Natural killer cell (primary cell): Measurements from ENCODE around the gene MYH10. TPM values are rescaled to one million over a fixed set of nuclear protein-coding genes. Genes with fewer than 3 reads are reported as not detected.

Experiments used
- ATAC-seq, 3 donors: fragments of 150-1000 bp in 2 of 3; fragments of 200-7000 bp in 1 of 3; cut with Tn5 transposase; 1 replicate in 1 of 3; 2 replicates in 2 of 3; pipeline ENCODE4 v1.10.0; 2021; ENCODE audit warnings: mild to moderate bottlenecking in 2 of 3, moderate library complexity in 2 of 3
- DNase-seq, 2 donors: peaks; one replicate each; pipeline versions ENCODE4 v3.0.0 to v3.0.0-alpha.2; 2013 to 2021; ENCODE audit warnings: mixed read lengths in 1 of 2
- H3K27ac ChIP-seq: one replicate; pipeline ENCODE4 v1.5.1; 2013; ENCODE audit warnings: mild to moderate bottlenecking, low read length
- H3K27me3 ChIP-seq: one replicate; pipeline ENCODE4 v1.6.1; 2013; ENCODE audit warnings: low read length; ENCODE audit not compliant: control insufficient read depth, insufficient read depth
- H3K36me3 ChIP-seq: one replicate; pipeline ENCODE4 v1.6.1; 2013; ENCODE audit warnings: low read length; ENCODE audit not compliant: control insufficient read depth, insufficient read depth
- H3K4me1 ChIP-seq: one replicate; pipeline ENCODE4 v1.6.1; 2013; ENCODE audit warnings: low read length; ENCODE audit not compliant: control insufficient read depth, insufficient read depth
- H3K4me3 ChIP-seq: one replicate; pipeline ENCODE4 v1.5.1; 2013; ENCODE audit warnings: low read length
- H3K9me3 ChIP-seq: one replicate; pipeline ENCODE4 v1.6.1; 2013; ENCODE audit warnings: low read length; ENCODE audit not compliant: control insufficient read depth, insufficient read depth
- H3K27ac Mint-ChIP-seq, 2 donors: one replicate each; pipeline ENCODE4 v1.8.0; 2022; ENCODE audit warnings: mild to moderate bottlenecking in 2 of 2, mixed read lengths in 2 of 2, moderate library complexity in 1 of 2
- H3K27me3 Mint-ChIP-seq, 2 donors: one replicate each; pipeline ENCODE4 v1.8.0; 2022; ENCODE audit warnings: low read depth in 2 of 2, mixed read lengths in 2 of 2
- H3K36me3 Mint-ChIP-seq: one replicate; pipeline ENCODE4 v1.8.0; 2022; ENCODE audit warnings: mixed read lengths
- H3K4me1 Mint-ChIP-seq, 2 donors: one replicate each; pipeline ENCODE4 v1.8.0; 2022; ENCODE audit warnings: mixed read lengths in 2 of 2
- H3K4me3 Mint-ChIP-seq: one replicate; pipeline ENCODE4 v1.8.0; 2022; ENCODE audit warnings: mild to moderate bottlenecking, moderate library complexity, mixed read lengths
- H3K9me3 Mint-ChIP-seq, 2 donors: one replicate each; pipeline ENCODE4 v1.8.0; 2022; ENCODE audit warnings: mixed read lengths in 2 of 2
- CTCF ChIP-seq: fragments of 200-600 bp; IDR thresholded peaks from one replicate; pipeline ENCODE4 v1.8.0; 2022; ENCODE audit warnings: antibody characterized with exemption
- WGBS: methylation state at CpG from one replicate; pipeline ENCODE4 v1.1.7; 2013; ENCODE audit warnings: missing lambda C conversion rate; ENCODE audit not compliant: insufficient coverage; 5-methylcytosine and 5-hydroxymethylcytosine counted together
- intact Hi-C: fragments of 100-400 bp; cut with micrococcal nuclease; formaldehyde crosslinking; loops from one replicate; pipeline ENCODE4 v1.14.2; 2022
- total RNA-seq, 4 donors: library from RNA; stranded (reverse); fragments of 120-200 nt in 1 of 4; gene quantifications; one replicate each; pipeline versions ENCODE4 v1.2.3 to v1.2.4, GENCODE V29; 2013 to 2022

MYH10 gene
- total RNA-seq, 3 donors from 2014 or later (not counting 1 experiment from before 2014, with no cell fraction given) = 0.28 to 1.5 (median 1.0) TPM

GRCh38 chr17:8670421-8670820, 39.9 kb upstream of the MYH10 start:
- H3K27ac Mint-ChIP-seq = no peak overlapping the region
- no peaks in the 10 kb centered on the region for H3K36me3 Mint-ChIP-seq
- Histone ChIP-seq H3K36me3 (no peaks in the 10 kb centered on the region), H3K27me3 (no peaks in the 10 kb centered on the region), H3K4me1 (no peaks in the 10 kb centered on the region), H3K4me3 (no peak overlapping the region), H3K9me3 (no peaks in the 10 kb centered on the region), H3K27ac (no peak overlapping the region)
- no peaks in the 10 kb centered on the region for H3K4me1 Mint-ChIP-seq
- DNase-seq (no peak), ATAC-seq (no peak)
- peaks cover 3 to 5% of the 10 kb centered on the region in 2 donors for H3K27me3 Mint-ChIP-seq
- H3K4me3 Mint-ChIP-seq = no peak overlapping the region
- H3K9me3 Mint-ChIP-seq = no peaks in the 10 kb centered on the region
- 73% methylated on average over 4 of the region's 4 CpGs for WGBS
- intact Hi-C loops = no loop called here
- TF ChIP-seq CTCF = no peak

DNA sequence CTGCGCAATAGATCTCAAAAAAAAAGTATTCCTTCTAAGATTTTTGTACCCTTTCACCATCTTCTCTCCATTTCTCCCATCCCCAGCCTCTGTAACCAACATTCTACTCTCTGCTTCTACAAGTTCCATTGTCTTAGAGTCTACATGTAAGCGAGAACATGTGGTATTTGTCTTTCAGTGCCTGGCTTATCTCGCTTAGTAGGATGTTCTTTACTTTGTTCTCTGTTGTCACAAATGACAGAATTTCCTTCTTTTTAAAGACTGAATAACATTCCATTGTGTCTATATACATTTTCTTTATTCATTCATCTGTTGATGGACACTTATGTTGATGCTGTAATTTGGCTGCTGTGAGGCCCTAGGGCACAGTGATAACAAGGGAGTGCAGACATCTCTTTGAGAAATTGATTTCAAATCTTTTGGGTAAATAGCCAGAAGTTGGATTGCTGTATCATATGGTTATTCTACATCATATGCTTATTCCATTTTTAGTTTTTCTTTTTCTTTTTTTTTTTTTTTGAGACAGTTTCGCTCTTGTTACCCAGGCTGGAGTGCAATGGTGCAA, 37.7 kb upstream of the MYH10 start:
- no peak overlapping the region for H3K27ac Mint-ChIP-seq
- H3K9me3 Mint-ChIP-seq = no peaks in the 10 kb centered on the region
- ATAC-seq (no peak), DNase-seq (no peak)
- H3K27me3 ChIP-seq = no peaks in the 10 kb centered on the region
- 98% methylated on average over 4 of the region's 4 CpGs for WGBS
- no peak overlapping the region for H3K27ac ChIP-seq
- intact Hi-C loops = no loop called here
- no peak overlapping the region for H3K4me3 ChIP-seq
- H3K9me3 ChIP-seq = no peaks in the 10 kb centered on the region
- no peaks in the 10 kb centered on the region for H3K36me3 Mint-ChIP-seq
- no peak for TF ChIP-seq CTCF
- H3K36me3 ChIP-seq = no peaks in the 10 kb centered on the region
- H3K4me3 Mint-ChIP-seq = no peak overlapping the region
- H3K27me3 Mint-ChIP-seq = peaks cover 6 to 8% of the 10 kb centered on the region in 2 donors
- H3K4me1 ChIP-seq = no peaks in the 10 kb centered on the region
- H3K4me1 Mint-ChIP-seq = no peaks in the 10 kb centered on the region

DNA sequence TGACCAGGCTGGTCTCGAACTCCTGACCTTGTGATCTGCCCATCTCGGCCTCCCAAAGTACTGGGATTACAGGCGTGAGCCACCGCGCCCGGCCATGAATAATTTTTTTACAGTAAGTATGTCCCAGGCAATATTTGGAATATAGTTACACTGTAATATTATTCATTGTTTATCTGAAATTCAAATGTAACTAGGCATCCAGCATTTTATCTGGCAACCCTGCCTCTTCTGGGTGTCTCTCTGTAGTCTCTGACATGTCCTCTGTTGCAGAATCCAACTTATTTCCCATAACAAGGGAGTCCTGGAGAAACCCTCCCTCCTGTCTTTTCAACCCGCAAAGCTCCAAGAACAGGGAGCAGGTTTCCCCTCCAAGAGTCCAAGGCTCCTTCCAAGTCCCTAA, 36.9 kb upstream of the MYH10 start:
- Mint-ChIP-seq H3K4me3 (no peak overlapping the region), H3K4me1 (no peaks in the 10 kb centered on the region), H3K9me3 (no peaks in the 10 kb centered on the region), H3K27ac (no peak overlapping the region), H3K27me3 (peaks cover 6 to 8% of the 10 kb centered on the region in 2 donors), H3K36me3 (no peaks in the 10 kb centered on the region)
- Histone ChIP-seq H3K27me3 (no peaks in the 10 kb centered on the region), H3K27ac (no peak overlapping the region), H3K4me3 (no peak overlapping the region), H3K36me3 (no peaks in the 10 kb centered on the region), H3K4me1 (no peaks in the 10 kb centered on the region), H3K9me3 (no peaks in the 10 kb centered on the region)
- 69% methylated on average over 5 of the region's 7 CpGs for WGBS
- DNase-seq (no peak), ATAC-seq (no peak)
- TF ChIP-seq CTCF = no peak
- intact Hi-C loops = no loop called here

DNA sequence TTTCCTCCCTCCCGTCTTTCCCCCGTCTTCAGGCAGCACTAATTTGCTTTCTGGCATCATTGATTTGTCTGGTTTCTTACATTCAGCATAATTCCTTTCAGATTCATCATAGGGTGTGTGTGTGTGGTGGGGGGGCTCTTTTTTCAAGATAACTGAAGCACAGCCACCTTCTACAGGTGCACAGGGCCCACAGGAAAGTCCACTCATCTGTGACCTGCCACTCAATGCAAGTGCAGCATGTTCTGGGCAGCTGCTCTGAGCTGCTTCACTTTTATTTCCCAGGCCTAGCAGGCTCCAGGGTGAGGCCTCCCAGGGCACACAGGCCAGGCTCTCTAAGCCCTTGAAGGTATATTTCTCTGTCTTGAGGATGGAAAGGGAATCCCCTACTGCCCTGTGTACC, 35.2 kb upstream of the MYH10 start:
- ATAC-seq = no peak
- H3K4me3 ChIP-seq = no peak overlapping the region
- intact Hi-C loops = no loop called here
- 100% methylated on average over 2 of the region's 2 CpGs for WGBS
- H3K27ac ChIP-seq = no peak overlapping the region
- no peaks in the 10 kb centered on the region for H3K36me3 ChIP-seq
- H3K27me3 ChIP-seq = no peaks in the 10 kb centered on the region
- H3K4me1 ChIP-seq = no peaks in the 10 kb centered on the region
- no peak overlapping the region for H3K4me3 Mint-ChIP-seq
- no peaks in the 10 kb centered on the region for H3K36me3 Mint-ChIP-seq
- no peak for TF ChIP-seq CTCF
- H3K27ac Mint-ChIP-seq = no peak overlapping the region
- no peaks in the 10 kb centered on the region for H3K9me3 ChIP-seq
- no peak for DNase-seq
- peaks cover 6 to 10% of the 10 kb centered on the region in 2 donors for H3K27me3 Mint-ChIP-seq
- H3K9me3 Mint-ChIP-seq = no peaks in the 10 kb centered on the region
- no peaks in the 10 kb centered on the region for H3K4me1 Mint-ChIP-seq
